MCF 10A (cell line): ENCODE data around the gene FMNL2. TPM values are rescaled to one million over a fixed set of nuclear protein-coding genes. Genes with fewer than 3 reads are reported as not detected.

ENCODE experiments used
- BruUV-seq: library from RNA; stranded (reverse); fragments of 400-500 nt; replicated peaks from 2 replicates; lab custom pipeline; 2021; lab: Mats Ljungman, UMichigan
- CTCF ChIA-PET: fragments of 300-600 bp; sonication (Branson Sonifier 250); formaldehyde crosslinking; extraction: SDS; loops from one replicate; lab custom pipeline; 2021; ENCODE audit warnings: antibody characterized with exemption, inconsistent platforms; lab: Yijun Ruan, JAX
- POLR2A ChIA-PET: fragments of 300-600, 350-650 bp; sonication (Branson Sonifier 250); formaldehyde crosslinking; extraction: SDS; loops from one replicate; lab custom pipeline; 2020; ENCODE audit warnings: antibody characterized with exemption, inconsistent platforms; lab: Yijun Ruan, JAX
- DNase-seq: peaks from one replicate; pipeline ENCODE4 v3.0.0-alpha.2; 2018; ENCODE audit not compliant: unreplicated experiment
- H3K27ac Mint-ChIP-seq: one replicate; pipeline ENCODE4 v1.8.0; 2022; ENCODE audit warnings: mild to moderate bottlenecking, low read depth, mixed read lengths; ENCODE audit not compliant: unreplicated experiment
- H3K27me3 Mint-ChIP-seq: one replicate; pipeline ENCODE4 v1.8.0; 2022; ENCODE audit warnings: mixed read lengths; ENCODE audit not compliant: insufficient read depth, unreplicated experiment
- H3K36me3 Mint-ChIP-seq: one replicate; pipeline ENCODE4 v1.8.0; 2022; ENCODE audit warnings: mild to moderate bottlenecking, moderate library complexity, mixed read lengths; ENCODE audit not compliant: insufficient read depth, unreplicated experiment
- H3K4me1 Mint-ChIP-seq: one replicate; pipeline ENCODE4 v1.8.0; 2022; ENCODE audit warnings: mixed read lengths; ENCODE audit not compliant: insufficient read depth, unreplicated experiment
- H3K4me3 Mint-ChIP-seq: one replicate; pipeline ENCODE4 v1.8.0; 2022; ENCODE audit warnings: mild to moderate bottlenecking, moderate library complexity, mixed read lengths; ENCODE audit not compliant: unreplicated experiment
- H3K9me3 Mint-ChIP-seq: one replicate; pipeline ENCODE4 v1.8.0; 2022; ENCODE audit warnings: mixed read lengths; ENCODE audit not compliant: unreplicated experiment
- CTCF ChIP-seq: fragments of 200-600 bp; IDR thresholded peaks from one replicate; pipeline ENCODE4 v1.8.0; 2022; ENCODE audit warnings: antibody characterized with exemption, mild to moderate bottlenecking; ENCODE audit not compliant: unreplicated experiment
- intact Hi-C: fragments of 100-400 bp; cut with micrococcal nuclease; formaldehyde crosslinking; loops from 2 replicates; pipeline ENCODE4 v1.14.1; 2022
- total RNA-seq: library from RNA; stranded (reverse); gene quantifications from 2 replicates; pipeline ENCODE4 v1.2.3, GENCODE V29; 2022

The FMNL2 gene
- total RNA-seq, 1 experiment from 2014 or later, result 76.5 TPM

DNA sequence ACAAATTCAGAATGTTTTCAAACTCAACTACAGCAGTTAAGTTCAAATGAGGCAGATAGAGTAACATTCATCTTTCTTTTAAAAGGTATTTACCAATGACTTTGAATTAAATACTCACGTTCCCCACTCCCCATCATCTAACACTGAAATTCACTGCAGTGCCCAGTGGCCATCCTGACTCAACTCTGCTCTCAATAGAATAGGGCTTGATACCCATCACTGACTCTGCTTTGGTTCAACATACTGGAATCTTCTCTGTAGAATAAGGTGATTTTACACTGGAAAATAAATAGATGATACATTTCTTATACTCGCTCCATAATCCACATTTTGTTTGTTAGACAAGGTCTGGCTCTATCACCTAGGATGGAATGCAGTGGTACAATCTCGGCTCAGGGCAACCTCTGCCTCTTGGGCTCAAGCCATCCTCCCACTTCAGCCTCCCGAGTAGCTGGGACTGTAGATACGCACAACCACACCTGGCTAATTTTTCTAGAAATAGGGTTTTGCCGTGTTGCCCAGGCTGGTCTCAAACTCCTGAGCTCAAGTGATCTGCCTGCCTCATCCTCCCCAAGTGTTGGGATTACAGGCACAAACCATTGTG is 315.9 kb downstream of the FMNL2 start:
- Mint-ChIP-seq H3K4me3 (no peak overlapping the region), H3K27me3 (no peaks in the 10 kb centered on the region)
- POLR2A ChIA-PET, result interaction anchor here (0.7 to 1.0 kb wide), 2 partner anchors 23 to 213 kb away, joined by 3 to 4 read pairs; no protein-coding TSS in a partner anchor

GRCh38 chr2:152651834-152652233 is 316.9 kb downstream of the FMNL2 start:
- intact Hi-C loops, result no loop called here
- no peak for TF ChIP-seq CTCF
- Mint-ChIP-seq H3K36me3 (peaks cover 94% of the 10 kb centered on the region), H3K27ac (no peak overlapping the region), H3K27me3 (no peaks in the 10 kb centered on the region), H3K4me3 (no peak overlapping the region), H3K9me3 (no peaks in the 10 kb centered on the region), H3K4me1 (peaks cover 3% of the 10 kb centered on the region)
- DNase-seq, result no peak
- no TSS peak for BruUV-seq
- CTCF ChIA-PET, result interaction anchor here (0.7 kb wide), 1 partner anchor 78 kb away, joined by 3 read pairs; no protein-coding TSS in a partner anchor
- POLR2A ChIA-PET, result no interaction called here

More for the DNA sequence above, 315.9 kb downstream of the FMNL2 start:
- no peak for DNase-seq
- intact Hi-C loops, result no loop called here
- BruUV-seq, result no TSS peak
- no peak overlapping the region for H3K27ac Mint-ChIP-seq
- H3K4me1 Mint-ChIP-seq, result peaks cover 6% of the 10 kb centered on the region
- CTCF ChIA-PET, result interaction anchor here (0.6 kb wide), 1 partner anchor 163 kb away, joined by 6 read pairs; no protein-coding TSS in a partner anchor
- peaks cover 93% of the 10 kb centered on the region for H3K36me3 Mint-ChIP-seq
- no peaks in the 10 kb centered on the region for H3K9me3 Mint-ChIP-seq
- no peak for TF ChIP-seq CTCF

- Mint-ChIP-seq H3K4me1 (no peaks in the 10 kb centered on the region), H3K4me3 (no peak overlapping the region), H3K9me3 (no peaks in the 10 kb centered on the region), H3K27me3 (no peaks in the 10 kb centered on the region), H3K27ac (no peak overlapping the region), H3K36me3 (peaks cover 99% of the 10 kb centered on the region)
- TF ChIP-seq CTCF, result no peak
- intact Hi-C loops, result no loop called here
- POLR2A ChIA-PET, result interaction anchor here (1.2 kb wide), 1 partner anchor 10 kb away, joined by 5 read pairs; no protein-coding TSS in a partner anchor
- CTCF ChIA-PET, result interaction anchor here (1.6 kb wide), 1 partner anchor 20 kb away, joined by 6 read pairs; no protein-coding TSS in a partner anchor
- BruUV-seq, result no TSS peak
- DNase-seq, result no peak
Measured at GRCh38 chr2:152655880-152656279, 320.9 kb downstream of the FMNL2 start.

DNA sequence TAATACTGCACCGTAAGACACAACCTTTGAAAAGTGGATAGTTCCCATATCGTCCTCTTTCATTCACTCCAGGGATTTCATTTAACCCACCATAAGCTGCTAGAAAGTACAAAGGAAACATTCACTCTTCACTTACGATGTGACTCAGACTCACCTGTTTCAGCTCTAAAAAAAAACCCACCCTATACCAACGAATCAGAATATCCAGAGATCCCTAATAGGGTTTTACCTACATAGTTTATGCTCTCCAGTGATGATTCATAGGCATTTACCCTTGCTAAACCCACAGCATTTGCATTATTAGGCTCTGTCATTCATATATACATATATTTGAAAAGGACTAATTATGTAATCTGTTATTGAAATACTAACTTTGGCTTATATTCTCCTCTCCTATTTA is 322.1 kb downstream of the FMNL2 start:
- H3K4me1 Mint-ChIP-seq, result no peaks in the 10 kb centered on the region
- no peak for DNase-seq
- no peaks in the 10 kb centered on the region for H3K9me3 Mint-ChIP-seq
- BruUV-seq, result no TSS peak
- no peak overlapping the region for H3K4me3 Mint-ChIP-seq
- CTCF ChIA-PET, result interaction anchor here (0.9 to 1.6 kb wide), 2 partner anchors 21 to 85 kb away, joined by 3 to 6 read pairs; no protein-coding TSS in a partner anchor
- POLR2A ChIA-PET, result interaction anchor here (0.5 kb wide), 1 partner anchor 11 kb away, joined by 3 read pairs; no protein-coding TSS in a partner anchor
- H3K27me3 Mint-ChIP-seq, result no peaks in the 10 kb centered on the region
- H3K27ac Mint-ChIP-seq, result no peak overlapping the region
- no peak for TF ChIP-seq CTCF
- peaks cover 99% of the 10 kb centered on the region for H3K36me3 Mint-ChIP-seq
- intact Hi-C loops, result no loop called here
